ENCODE results near the gene CCDC180.

The CCDC180 gene

GRCh38 chr9:97319395-97319794 is 11.9 kb downstream of the CCDC180 start:
- CTCF ChIA-PET = interaction anchor here (1.3 kb wide), 1 partner anchor 279 kb away, joined by 5 read pairs; no protein-coding TSS in a partner anchor
- POLR2A ChIA-PET = no interaction called here
- TF ChIP-seq CTCF (IDR thresholded peaks at IDR 0.05; ENCODE audit: insufficient read depth, low read length, missing control alignments) = no peak
- no peak for DNase-seq (ENCODE audit: low read depth, low spot score)
- no peak overlapping the region for H3K4me3 ChIP-seq (ENCODE audit: low read depth, low read length)

- TF ChIP-seq CTCF (IDR thresholded peaks at IDR 0.05; ENCODE audit: insufficient read depth, low read length, missing control alignments) = no peak
- DNase-seq (ENCODE audit: low read depth, low spot score) = no peak
- POLR2A ChIA-PET = no interaction called here
- H3K4me3 ChIP-seq (ENCODE audit: low read depth, low read length) = no peak overlapping the region
- CTCF ChIA-PET = no interaction called here
Observed at GRCh38 chr9:97320080-97320642, 12.7 kb downstream of the CCDC180 start.

GRCh38 chr9:97321251-97321650 is 13.8 kb downstream of the CCDC180 start:
- no peak for DNase-seq (ENCODE audit: low read depth, low spot score)
- CTCF ChIA-PET = no interaction called here
- TF ChIP-seq CTCF (IDR thresholded peaks at IDR 0.05; ENCODE audit: insufficient read depth, low read length, missing control alignments) = no peak
- no peak overlapping the region for H3K4me3 ChIP-seq (ENCODE audit: low read depth, low read length)
- POLR2A ChIA-PET = no interaction called here

- no peak for DNase-seq (ENCODE audit: low read depth, low spot score)
- POLR2A ChIA-PET = no interaction called here
- H3K4me3 ChIP-seq (ENCODE audit: low read depth, low read length) = no peak overlapping the region
- no peak for TF ChIP-seq CTCF (IDR thresholded peaks at IDR 0.05; ENCODE audit: insufficient read depth, low read length, missing control alignments)
- CTCF ChIA-PET = no interaction called here
Observed at GRCh38 chr9:97321691-97322090, 14.2 kb downstream of the CCDC180 start.

GRCh38 chr9:97322105-97322504 is 14.6 kb downstream of the CCDC180 start:
- ChIA-PET POLR2A (no interaction called here), CTCF (no interaction called here)
- DNase-seq (ENCODE audit: low read depth, low spot score) = no peak
- TF ChIP-seq CTCF (IDR thresholded peaks at IDR 0.05; ENCODE audit: insufficient read depth, low read length, missing control alignments) = no peak
- no peak overlapping the region for H3K4me3 ChIP-seq (ENCODE audit: low read depth, low read length)

GRCh38 chr9:97324954-97325353 is 17.5 kb downstream of the CCDC180 start:
- DNase-seq (ENCODE audit: low read depth, low spot score) = no peak
- no peak for TF ChIP-seq CTCF (IDR thresholded peaks at IDR 0.05; ENCODE audit: insufficient read depth, low read length, missing control alignments)
- CTCF ChIA-PET = no interaction called here
- POLR2A ChIA-PET = no interaction called here
- H3K4me3 ChIP-seq (ENCODE audit: low read depth, low read length) = no peak overlapping the region
